DMS53 treated with DMSO at 0.1 percent for 48 hours (cell line): Measurements from ENCODE around the gene NOTCH3.

Experiments
- DNase-seq: peaks from one replicate; lab custom pipeline; 2025; ENCODE audit not compliant: unreplicated experiment; lab: John Stamatoyannopoulos, UW

Gene NOTCH3

GRCh38 chr19:15197275-15197941, 3.4 kb downstream of the NOTCH3 start:
- no peak for DNase-seq

DNA sequence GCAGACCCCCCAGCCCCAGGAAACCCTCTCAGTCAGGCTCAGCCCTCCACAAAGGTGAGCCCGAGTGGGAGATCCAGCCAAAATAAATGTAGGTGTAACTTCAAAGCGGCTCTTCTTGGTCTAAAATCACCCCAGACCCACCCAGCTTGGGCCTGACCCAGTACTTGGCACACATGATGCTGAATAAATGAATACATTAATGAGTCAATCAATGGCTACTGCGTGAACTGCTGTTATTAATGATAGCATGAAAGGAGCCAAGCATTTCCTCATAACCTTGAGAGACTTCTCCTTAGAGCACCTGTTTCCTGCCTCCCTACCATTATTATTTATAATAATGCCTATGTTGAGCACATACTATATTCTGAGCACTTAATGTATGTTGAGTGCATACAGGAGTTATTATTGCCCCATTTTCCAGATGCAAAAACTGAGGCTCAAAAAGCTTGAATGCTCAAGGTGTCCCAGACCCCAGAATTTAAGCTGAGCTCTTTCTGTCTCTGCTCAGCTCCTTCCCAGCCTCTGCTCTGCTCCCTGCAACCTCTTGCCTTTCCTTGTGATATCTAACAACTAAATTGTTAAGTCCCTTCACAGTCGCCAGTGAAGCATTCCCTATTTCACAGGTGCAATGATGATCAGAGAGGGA, 4.3 kb downstream of the NOTCH3 start:
- DNase-seq: no peak

GRCh38 chr19:15195371-15196334, 5.1 kb downstream of the NOTCH3 start:
- DNase-seq: peak; percentile 71

DNA sequence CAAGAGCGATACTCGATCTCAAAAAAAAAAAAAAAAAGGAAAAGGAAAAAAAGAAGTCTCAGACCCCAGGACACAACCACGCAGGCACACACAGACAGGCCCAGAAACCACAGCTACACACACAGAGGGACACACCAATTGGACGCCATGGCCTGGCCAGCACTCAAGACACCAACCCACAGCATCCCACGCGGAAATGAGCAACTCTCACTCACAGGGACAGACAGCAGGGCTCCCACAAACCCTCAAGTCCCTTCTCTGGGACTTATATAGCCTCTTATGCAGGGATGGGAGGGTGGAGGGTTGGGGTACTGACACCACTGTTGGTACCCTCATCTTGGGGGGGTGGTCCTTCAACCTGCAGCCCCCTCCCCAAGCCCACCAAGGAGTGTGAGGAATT, 5.9 kb downstream of the NOTCH3 start:
- no peak for DNase-seq

DNA sequence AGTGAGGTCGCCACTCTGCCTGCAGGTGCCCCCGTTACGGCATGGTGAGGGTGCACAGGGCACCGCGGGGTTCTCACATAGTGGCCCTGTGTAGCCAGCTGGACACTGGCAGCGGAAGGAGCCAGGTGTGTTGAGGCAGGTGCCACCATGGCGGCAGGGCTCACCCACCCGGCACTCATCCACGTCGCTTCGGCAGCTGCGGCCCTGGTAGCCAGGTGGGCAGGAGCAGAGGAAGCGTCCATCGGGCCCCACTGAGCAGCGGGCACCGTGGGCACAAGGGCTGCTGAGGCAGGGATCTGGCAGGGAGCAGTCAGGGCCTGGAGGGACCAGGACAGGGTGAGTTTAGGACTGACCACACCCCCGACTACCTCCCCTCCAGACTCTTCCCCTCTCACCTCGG, 8.8 kb downstream of the NOTCH3 start:
- no peak for DNase-seq

DNA sequence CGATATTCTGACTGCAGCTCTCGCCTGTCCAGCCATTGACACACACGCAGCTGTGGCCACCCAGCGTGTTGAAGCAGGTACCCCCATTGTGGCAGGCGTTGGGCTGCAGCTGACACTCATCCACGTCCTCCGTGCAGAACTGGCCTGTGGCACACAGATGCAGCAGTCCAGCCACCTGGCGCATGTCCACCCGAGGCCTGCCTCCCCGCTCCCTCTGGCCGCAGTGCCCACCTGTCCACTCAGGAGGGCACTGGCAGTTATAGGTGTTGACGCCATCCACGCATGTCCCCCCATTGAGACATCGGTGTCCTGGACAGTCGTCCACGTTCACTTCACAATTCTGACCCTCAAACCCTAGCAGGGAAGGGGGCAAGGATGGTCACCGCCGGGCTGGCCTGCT, 9.3 kb downstream of the NOTCH3 start:
- DNase-seq: no peak

DNA sequence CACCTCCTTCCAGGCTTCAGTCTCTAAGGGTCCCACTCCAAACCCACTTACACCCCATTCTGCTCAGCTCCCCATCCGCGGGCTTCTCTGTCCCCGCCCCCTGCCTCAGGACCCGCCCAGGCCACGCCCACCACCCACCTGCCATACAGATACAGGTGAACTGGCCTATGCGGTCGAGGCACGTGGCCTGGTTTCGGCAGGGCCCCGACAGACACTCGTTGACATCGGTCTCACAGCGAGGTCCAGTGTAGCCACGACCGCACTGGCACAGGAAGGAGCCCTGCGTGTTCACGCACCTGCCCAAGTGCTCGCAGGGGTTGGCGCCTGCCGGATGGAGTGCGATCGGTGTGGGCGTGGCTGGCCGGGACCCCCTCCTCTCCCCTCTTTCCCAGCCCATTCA, 11.9 kb downstream of the NOTCH3 start:
- no peak for DNase-seq

- no peak for DNase-seq
Measured at GRCh38 chr19:15187026-15188007, 13.5 kb downstream of the NOTCH3 start.

- DNase-seq: no peak
Measured at GRCh38 chr19:15185188-15185587, 15.6 kb downstream of the NOTCH3 start.

- no peak for DNase-seq
Measured at GRCh38 chr19:15184776-15185175, 16.0 kb downstream of the NOTCH3 start.

DNA sequence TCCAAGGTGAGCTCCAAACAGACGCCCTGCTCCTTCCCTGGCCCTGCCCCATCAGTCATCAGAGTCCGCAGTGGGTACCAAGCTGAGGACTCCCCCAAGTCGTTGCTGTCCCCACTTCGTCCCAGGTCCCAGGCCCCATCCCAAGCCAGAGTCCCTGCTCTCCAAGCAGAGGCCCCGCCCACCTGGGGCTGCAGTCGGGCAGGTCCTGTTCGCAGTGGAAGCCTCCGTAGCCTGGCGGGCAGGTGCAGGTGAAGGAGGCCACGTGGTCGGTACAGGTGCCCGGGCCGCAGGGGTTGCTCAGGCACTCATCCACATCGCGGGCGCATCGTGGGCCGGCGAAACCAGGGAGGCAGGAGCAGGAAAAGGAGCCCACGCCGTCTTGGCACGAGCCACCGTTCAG, 19.4 kb downstream of the NOTCH3 start:
- DNase-seq: peak; percentile 66

DNA sequence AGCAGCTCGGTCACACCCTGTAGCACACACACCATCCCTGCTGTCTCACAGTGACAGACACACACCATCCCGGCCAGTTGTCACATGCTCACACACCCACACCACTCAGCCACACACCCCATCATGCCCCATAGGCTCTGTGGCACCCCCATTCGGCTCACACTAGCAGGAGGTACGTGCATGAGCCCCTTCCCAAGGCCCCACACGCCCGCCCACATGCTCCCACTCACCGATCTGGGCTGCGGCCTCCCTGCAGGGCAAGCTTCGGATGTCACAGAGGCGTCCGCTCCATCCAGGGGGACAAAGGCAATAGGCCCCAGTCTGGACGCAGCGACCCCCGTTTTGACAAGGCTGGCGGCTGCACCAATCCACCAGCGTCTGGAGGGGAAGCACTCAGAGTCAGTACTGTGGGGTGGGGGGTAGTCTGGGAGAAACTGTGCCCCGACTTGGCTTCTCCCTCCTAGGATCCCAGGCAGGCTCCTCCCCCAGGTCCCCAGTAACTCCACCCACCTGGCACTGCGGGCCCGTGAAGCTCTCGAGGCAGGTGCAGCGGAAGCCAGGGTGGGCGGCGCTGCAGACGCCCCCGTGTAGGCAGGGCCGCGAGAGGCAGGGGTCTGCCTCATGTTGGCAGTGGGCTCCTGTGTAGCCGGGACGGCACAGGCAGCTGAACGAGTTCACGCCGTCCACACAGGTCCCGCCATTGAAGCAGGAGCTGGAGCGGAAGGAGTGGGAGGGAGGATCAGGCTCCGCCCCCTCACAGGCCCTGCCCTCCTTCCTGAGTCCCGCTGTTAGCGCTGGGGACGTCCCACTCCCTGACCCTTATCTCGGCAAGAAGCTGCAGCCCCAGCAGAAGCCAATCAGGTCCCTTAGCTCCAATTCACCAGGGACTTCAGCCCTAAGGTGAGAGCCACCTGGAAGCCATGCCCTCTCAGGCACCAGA, 20.1 kb downstream of the NOTCH3 start:
- DNase-seq: peak; percentile 52

DNA sequence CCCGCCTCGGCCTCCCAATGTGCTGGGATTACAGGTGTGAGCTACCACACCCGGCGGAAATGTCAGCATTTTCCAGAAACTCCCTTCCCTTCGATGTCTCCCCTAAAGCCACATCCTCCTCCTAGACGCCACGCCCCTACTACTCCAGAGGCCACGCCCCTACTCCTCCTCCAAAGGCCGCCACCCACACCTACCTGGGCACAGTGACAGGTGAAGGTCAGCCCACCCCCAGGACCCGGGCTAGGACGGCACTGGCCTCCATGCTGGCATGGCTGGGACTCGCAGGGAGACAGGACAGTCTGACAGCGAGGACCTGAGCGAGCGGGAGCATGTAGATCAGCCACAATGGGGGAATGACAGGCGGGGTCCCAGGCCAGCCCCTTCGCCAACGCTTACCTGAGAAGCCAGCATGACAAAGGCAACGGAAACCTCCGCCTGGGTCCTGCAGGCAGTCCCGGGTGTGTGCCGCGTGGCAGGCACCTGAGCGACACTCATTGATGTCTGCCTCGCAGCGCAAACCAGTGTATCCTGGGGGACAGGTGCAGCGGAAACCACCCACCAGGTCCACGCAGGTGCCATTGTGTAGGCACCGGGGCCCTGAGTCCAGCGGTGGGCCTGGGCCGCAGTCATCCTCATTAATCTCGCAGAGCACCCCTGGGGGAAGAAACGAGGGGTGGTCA, 22.0 kb downstream of the NOTCH3 start:
- DNase-seq: no peak

GRCh38 chr19:15177269-15178116, 23.3 kb downstream of the NOTCH3 start:
- peak; percentile 14 for DNase-seq

DNA sequence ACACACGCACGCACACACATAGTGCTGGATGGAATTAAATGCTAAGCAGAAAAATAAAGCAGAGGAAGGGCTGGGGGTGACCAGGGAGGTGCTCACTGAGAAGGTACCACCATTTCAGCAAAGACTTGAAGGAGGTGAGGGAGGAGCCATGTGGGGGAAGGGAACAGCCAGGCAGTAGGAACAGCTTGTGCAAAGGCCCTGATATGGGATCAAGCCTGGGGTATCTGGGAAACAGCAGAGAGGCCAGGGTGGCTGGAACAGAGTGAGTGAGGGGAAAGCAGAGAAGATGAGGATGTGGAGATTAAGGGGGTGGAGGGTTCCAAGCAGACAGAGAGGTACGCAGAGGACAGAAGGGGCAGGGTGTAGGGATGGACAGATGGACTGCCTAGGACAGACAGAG, 25.2 kb downstream of the NOTCH3 start:
- DNase-seq: no peak

DNA sequence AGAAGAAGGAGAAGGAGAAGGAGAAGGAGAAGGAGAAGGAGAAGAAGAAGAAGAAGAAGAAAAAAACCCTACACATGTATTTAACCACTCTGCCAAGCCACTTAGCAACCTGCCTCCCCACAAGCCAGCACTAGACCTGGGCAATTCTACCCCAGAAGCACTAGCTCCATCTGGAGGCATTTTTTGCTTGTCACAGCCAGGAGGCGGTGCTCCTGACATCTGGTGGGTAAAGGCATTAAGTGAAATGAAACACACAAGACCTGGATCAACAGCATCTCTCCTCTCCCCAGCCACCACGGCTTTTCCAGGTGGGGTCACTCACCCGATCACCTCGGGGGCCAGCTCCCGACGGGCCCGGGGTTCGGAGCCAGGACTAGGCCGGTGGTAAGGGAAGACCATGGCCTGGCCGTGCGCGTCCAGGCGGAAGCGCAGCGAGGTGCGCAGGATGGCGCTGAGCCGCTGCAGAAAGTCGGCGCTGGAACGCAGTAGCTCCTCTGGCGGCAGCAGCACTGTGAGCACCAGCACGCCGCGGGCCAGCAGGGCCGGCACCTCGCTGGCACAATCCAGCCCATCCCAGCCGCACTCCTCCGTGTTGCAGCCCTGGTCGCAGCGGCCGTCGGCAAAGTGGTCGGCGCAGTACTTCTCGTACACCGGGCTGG, 26.9 kb downstream of the NOTCH3 start:
- DNase-seq: no peak

GRCh38 chr19:15170345-15170744, 30.4 kb downstream of the NOTCH3 start:
- DNase-seq: no peak
